Measurements from ENCODE around the gene SEC63. TPM values are rescaled to one million over a fixed set of nuclear protein-coding genes. Genes with fewer than 3 reads are reported as not detected.

Gene SEC63
- total RNA-seq, 1 donor from 2014 or later, result 87.1 TPM

Other genes with a start within 250 kb of the SEC63 start
- gene SCML4, start 133.9 kb downstream of the SEC63 start, total RNA-seq, result 1.7 TPM in 2 replicates
- gene OSTM1, start 116.5 kb upstream of the SEC63 start, total RNA-seq, result 19.9 and 22.5 TPM in 2 replicates
- not detected in 2 replicates for gene NR2E1, start 207.8 kb upstream of the SEC63 start, total RNA-seq